GM18508 (cell line): ENCODE measurements around the gene P2RY8.
"Not testable (repeated sequence)": the region's sequence is repeated elsewhere in the genome, so short reads cannot be mapped to it uniquely, and the experiment has no call there.

ENCODE experiments used
- ATAC-seq: cut with Tn5 transposase; IDR thresholded peaks from one replicate; pipeline ENCODE4 v1.9.1; 2021; ENCODE audit warnings: moderate number of reproducible peaks; ENCODE audit not compliant: insufficient read depth, unreplicated experiment

The P2RY8 gene

GRCh38 chrX:1546691-1547251, 9.8 kb upstream of the P2RY8 start:
- ATAC-seq, result no peak

DNA sequence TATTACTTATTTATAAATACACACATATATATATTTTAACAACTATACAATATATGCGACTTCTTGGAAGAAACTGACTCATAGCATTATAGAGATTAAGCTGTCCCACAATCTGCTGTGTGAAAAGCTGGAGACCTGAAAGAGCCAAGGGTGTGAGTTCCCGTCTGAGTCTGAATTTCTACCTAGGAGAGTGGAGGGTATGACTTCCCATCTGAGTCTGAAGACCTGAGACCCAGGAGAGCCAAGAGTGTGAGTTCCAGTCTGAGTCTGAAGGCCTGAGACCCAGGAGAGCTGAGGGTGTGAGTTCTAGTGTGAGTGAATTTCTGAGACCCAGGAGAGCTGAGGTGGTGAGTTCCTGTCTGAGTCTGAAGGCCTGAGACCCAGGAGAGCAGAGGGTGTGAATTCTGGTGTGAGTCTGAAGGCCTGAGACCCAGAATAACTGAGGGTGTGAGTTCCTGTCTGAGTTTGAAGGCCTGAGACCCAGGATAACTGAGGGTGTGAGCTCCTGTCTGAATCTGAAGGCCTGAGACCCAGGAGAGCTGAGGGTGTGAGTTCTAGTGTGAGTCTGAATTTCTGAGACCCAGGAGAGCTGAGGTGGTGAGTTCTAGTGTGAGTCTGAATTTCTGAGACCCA, 8.9 kb upstream of the P2RY8 start:
- ATAC-seq, result no peak

- no peak for ATAC-seq
Observed at GRCh38 chrX:1542994-1543725, 6.2 kb upstream of the P2RY8 start.

DNA sequence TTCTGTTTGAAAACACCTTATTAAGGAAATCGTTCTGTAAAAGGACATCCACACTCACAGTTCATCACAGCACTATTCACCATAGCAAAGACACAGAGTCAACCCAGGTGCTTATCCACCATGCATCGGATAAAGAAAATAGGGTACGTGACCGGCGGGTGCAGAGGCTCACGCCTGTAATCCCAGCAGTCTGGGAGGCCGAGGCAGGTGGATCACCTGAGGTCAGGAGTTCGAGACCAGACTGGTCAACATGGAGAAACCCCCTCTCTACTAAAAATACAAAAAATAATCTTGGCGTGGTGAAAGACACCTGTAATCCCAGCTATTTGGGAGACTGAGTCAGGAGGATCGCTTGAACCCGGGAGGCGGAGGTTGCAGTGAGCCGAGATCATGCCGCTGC, 2.2 kb upstream of the P2RY8 start:
- ATAC-seq, result not testable (repeated sequence)

DNA sequence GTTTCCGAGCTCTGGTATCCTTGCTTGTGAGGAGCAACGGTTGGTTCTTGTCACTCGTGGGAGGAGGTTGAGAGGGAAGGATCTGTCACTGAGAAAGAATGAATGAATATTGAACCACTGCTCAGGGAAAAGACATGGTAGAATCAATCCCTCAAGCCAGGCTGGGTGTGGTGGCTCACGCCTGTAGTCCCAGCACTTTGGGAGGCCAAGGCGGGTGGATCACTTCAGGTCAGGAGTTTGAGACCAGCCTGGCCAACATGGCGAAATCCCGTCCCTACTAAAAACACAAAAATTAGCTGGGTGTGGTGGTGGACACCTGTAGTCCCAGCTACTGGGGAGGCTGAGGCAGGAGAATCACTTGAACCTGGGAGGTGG, 718 bp upstream of the P2RY8 start:
- not testable (repeated sequence) for ATAC-seq

DNA sequence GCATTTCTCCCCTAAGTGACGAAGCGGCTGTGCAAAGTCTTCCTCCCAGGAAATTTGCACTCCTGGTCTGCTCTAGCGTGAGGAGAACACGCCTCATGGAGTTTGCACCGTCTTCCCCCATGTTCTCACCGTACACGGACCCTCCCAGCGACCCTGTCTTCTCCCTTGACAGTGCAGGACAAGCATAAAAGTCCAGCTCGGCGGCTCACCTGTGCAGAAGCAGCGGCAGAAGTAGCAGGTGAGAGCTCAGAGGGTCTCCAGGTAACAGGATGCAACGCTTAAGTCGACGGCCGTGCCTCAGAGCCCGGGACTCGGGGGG, 314 bp downstream of the P2RY8 start:
- ATAC-seq, result no peak

GRCh38 chrX:1535241-1536041, 1.5 kb downstream of the P2RY8 start:
- no peak for ATAC-seq

DNA sequence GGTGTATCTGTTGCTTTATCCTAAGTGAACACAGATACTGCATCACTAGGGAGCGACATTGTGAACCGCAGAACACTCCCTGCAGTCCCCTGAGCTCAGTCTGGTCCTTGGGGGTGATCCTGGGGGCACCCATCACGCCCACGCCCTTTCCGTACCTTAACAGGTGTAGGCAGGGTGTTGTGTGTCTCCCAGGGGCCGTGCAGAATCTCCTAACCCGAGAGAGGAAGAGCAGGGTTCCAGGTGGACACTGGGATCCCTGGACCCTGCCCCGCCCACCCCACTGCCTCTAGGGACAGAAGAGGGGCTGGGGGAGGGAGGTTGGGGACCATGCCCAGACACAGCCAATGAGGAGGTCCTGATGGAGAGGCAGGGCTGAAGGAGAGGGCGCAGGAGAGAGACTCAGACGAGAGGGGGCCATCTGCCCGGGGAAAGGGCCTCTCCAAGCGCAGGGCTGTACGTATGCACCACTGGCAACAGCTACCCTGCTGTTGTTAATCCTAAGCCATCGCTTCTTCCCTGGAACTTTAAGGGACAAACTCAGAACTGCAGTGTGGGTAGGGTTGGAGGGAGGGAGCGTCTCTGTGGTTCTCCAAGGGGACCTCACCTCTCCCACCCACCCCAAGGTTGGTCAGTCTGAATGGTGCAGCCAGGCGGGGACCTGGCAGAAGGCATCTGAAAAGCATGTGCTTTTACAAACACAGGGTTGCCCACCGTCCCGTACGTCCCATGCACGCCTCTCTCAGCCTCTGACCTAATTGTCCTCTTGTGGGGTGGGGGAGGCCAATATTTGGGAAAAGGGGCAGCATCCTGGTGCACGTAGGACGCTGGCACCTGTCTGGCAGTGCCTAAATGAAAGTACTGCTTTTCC, 2.5 kb downstream of the P2RY8 start:
- no peak for ATAC-seq

DNA sequence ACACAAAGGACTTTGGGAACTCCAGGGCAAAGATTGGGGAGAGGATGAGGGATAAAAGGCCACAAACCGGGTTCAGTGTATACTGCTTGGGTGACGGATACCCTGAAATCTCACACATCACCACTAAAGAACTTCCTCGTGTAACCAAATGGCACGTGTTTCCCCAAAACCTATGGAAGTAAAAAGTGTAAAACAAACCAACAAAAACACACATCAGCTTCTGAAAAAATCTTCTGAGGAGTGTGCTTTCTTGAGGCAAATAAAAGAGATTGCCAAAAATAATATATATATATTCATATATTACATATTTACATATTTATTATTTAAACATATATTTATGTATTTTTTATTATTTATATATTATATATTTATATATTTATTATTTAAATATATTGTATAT, 3.9 kb downstream of the P2RY8 start:
- ATAC-seq, result no peak

GRCh38 chrX:1531096-1531890, 5.7 kb downstream of the P2RY8 start:
- no peak for ATAC-seq

DNA sequence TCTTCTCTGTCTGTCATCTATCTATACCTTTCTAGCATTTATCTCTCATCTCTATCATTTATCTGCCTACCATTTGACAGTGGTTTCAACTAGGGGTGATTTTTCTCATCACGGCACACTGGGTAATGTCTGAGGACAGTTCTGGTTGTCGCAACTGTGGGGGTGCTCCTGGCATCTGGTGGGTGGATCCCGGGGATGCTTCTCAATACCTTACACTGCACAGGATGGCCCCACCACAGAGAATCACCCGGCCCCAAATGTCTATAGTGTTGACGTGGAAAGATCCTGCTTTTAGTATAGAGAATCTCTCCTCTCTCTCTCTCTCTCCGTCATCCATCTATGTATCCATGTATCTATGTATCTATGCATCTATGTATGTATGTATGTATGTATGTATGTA, 7.2 kb downstream of the P2RY8 start:
- ATAC-seq, result no peak

- ATAC-seq, result no peak
Observed at GRCh38 chrX:1529328-1529727, 7.7 kb downstream of the P2RY8 start.

GRCh38 chrX:1528884-1529203, 8.1 kb downstream of the P2RY8 start:
- ATAC-seq, result no peak

DNA sequence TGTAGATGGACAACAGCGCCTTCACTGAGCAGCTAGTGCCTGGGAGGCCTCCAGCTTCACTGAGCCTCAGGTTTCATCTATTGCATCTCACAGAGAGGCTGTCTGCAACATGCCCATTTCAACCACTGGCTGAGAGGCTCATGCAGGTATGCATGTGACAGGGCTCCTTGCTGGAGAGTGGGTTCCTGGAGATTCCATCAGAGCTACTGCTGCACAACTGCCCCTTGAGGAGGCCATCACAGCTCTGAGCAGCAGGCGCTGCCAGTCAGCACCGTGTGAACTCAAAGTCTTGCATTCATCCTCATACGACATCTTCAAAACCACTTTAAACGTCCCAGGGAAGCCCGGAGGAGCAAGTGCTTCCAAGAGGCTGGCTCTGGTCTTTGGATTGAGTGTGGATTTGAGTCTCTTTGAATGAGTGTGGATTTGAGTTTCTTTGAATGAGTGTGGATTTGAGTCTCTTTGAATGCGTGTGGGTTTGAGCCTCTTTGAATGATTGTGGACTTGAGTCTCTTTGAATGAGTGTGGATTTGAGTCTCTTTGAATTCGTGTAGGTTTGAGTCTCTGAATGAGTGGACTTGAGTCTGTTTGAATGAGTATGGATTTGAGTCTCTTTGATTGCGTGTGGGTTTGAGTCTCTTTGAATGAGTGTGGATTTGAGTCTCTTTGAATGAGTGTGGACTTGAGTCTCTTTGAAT, 8.7 kb downstream of the P2RY8 start:
- ATAC-seq, result no peak

DNA sequence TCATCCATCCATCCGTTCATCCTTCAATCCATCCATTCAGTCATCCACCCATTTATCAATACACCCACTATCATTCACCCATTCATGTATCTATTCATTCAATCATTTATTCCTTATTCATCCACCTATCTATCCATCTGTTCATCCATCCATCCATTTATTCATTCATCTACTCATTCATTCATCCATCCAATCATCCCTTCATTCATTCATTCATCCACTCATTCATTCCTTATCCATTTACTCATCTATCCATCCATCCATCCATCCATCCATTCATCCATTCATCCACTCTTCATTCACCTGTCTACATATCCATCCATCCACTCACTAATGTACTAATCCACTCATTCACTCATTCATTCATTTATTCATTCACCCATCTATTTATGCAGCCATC, 9.5 kb downstream of the P2RY8 start:
- no peak for ATAC-seq

GRCh38 chrX:1526565-1526964, 10.4 kb downstream of the P2RY8 start:
- ATAC-seq, result no peak

GRCh38 chrX:1525583-1526355, 11.2 kb downstream of the P2RY8 start:
- no peak for ATAC-seq

DNA sequence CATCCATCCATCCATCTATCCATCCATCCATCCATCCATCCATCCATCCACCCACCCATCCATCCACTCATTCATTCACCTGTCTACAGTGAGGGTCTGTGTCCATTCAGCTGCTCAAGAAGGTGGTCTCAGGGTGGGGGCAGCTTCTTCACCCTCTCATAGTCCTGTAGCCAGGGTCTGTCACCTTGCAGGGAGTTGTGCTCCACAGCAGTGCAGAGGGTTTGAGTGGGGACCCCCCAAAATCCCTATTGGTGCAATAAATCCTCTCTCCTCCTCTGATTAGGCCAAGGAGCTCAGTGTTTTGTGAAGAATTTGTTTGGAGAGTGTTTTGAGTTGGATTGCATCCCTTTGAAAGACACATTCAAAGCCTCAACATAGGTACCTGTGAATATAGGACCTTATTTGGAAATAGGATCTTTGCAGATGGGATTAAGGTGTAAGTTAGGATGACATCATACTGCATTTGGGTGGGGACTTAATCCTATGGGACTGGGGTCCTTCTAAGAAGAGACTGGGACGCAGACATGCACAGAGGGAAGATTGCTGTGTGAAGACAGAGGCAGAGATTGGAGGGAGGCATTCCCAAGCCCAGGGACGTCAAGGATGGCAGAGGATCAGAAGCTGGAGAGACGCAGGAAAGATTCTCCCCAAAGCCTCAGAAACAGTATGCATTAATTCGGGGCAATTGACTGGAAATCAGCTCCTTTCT, 12.0 kb downstream of the P2RY8 start:
- no peak for ATAC-seq
